NOMO-1 treated with DMSO at 0.1 percent for 48 hours (cell line): ENCODE results near the gene AASDH.

Experiments
- DNase-seq: peaks from one replicate; lab custom pipeline; 2025; ENCODE audit not compliant: unreplicated experiment; lab: John Stamatoyannopoulos, UW

AASDH gene

DNA sequence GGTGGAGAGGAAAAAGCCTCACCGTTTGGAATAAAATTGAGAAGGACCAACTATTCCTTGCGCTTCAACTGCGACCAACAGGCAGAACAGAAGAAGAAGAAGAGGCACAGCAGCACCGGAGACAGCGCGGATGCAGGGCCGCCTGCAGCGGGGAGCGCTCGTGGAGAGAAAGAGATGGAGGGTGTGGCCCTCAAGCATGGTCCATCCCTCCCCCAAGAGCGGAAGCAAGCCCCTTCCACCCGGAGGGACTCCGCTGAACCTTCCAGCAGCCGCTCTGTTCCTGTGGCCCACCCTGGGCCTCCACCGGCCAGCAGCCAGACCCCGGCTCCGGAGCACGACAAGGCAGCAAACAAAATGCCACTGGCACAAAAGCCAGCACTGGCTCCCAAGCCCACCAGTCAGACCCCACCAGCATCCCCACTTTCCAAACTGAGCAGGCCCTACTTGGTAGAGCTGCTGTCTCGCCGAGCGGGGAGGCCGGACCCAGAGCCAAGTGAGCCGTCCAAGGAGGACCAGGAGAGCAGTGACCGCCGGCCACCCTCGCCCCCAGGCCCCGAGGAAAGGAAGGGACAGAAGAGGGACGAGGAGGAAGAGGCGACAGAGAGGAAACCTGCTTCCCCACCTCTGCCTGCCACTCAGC is 71.2 kb downstream of the AASDH start:
- DNase-seq: no peak

DNA sequence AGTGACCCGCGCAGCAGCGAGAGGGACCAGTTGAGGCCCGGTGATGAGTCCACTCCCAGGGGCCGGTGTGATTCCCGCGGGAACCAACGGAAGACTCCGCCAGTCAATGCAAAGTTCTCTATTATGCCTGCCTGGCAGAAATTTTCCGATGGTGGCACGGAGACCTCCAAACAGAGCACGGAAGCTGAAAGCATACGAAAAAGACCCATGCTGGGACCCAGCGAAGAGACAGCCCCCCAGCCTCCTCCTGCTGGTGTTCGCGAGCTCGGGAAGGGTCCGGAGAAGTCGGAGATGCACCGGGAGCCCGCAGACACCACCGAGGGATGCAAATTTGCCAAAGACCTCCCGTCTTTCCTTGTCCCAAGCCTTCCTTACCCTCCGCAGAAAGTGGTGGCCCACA is 71.7 kb downstream of the AASDH start:
- DNase-seq: no peak

DNA sequence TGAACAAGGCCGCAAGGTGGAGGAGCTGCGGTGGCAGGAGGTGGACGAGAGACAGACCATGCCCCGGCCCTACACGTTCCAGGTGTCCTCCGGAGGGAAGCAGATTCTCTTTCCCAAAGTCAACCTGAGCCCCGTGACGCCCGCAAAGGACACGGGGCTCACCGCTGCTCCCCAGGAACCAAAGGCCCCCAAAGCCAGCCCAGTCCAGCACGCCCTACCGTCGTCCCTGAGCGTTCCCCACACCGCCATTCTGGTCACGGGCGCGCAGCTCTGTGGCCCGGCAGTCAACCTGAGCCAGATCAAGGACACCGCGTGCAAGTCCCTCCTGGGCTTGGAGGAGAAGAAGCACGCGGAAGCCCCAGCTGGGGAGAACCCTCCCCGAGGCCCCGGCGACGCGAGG is 72.2 kb downstream of the AASDH start:
- DNase-seq: no peak

DNA sequence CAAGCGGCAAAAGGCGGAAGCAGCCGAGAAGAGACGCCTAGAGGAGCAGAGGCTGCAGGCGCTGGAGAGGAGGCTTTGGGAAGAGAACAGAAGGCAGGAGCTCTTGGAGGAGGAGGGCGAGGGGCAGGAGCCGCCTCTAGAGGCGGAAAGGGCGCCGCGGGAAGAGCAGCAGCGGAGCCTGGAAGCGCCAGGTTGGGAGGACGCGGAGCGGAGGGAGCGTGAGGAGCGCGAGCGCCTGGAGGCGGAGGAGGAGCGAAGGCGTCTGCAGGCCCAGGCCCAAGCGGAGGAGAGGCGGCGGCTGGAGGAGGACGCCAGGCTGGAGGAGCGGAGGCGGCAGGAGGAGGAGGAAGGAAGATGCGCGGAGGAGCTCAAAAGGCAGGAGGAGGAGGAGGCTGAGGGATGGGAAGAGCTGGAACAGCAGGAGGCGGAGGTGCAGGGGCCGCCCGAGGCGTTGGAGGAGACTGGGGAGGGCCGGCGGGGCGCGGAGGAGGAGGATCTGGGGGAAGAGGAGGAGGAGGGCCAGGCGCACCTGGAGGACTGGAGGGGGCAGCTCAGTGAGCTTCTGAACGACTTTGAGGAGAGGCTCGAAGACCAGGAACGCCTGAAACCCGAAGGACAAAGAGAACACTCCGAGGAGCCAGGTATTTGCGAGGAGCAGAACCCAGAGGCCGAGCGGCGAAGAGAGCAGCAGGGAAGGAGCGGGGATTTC is 72.9 kb downstream of the AASDH start:
- no peak for DNase-seq

DNA sequence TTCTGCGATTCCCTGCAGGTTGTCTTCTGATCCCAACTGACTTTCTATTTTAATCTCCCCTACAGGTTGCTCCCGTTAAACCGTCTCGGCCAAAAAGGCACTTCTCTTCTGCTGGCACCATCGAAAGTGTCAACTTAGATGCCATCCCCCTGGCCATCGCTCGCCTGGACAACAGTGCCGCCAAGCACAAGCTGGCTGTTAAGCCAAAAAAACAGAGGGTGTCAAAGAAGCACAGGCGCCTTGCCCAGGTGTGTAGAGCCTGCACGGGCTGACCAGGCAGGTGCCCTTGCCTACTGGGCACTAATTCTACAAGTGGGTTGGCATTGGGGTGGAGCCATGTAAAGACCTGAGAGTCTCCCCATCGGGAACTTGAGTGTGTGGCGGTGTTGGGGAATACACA is 74.2 kb downstream of the AASDH start:
- DNase-seq: no peak

DNA sequence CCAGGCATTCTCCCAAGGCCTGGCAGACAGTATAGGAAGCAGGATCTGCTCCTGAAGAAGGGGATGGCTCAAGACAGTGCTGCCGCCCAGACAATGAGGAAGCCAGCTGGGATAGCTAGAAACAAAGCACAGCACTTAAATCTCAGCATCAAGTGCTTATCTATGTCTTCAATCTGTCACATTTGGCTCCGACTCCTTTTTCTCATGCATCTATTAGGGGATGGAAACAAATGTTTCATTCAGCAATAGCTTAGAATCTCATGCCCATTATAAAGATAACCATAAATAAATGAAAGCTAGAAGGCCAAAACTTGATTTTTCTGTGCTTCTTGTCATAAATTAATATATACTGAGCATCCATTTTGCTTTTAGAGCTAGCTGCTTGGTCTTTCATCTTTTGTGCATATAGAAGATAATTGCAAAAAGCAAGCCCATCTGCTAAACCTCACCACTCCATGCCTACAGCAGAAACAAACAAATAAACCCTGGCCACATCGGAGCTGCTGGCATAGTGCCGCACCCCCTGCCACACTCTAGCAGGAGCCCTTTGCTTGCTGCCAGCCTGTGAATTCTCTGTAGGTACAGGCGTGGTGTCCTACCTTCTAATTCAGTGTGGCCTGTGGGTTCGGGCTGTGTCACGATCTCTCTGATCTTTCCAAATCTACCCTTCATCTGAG is 75.9 kb downstream of the AASDH start:
- DNase-seq: no peak

DNA sequence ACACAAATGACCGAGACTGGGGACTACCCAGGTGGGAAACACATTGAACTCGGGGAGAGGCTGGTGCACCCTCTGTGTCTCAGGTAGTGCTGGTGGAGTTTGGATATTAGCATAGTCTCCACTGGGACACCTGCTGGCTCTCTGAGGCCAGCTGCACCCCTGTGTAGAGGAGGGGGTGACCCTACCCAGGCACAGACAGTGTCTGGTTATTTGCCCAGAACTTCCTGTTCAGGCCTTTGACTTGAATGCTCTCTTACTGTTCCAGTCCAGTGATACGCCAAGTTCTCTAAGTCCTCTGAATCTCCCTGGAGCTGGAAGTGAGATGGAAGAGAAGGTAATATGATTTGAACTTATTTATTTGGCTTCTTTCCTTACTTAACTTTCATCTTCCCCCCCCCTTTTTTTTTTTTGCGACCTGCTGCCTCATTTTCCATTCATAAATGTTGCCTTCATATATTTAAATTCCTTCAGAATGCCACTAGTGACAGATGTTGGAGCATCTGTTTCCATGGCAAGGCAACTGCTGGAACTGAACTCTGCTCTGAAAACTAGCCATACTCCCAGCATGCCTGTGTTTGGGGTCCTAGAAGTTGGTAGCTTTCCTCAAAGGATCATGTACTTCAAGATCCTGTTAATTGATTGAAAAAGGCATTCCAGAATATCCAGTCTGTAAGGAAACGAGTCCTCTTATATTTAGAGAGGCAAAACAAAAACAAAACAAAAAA is 76.7 kb downstream of the AASDH start:
- DNase-seq: no peak

DNA sequence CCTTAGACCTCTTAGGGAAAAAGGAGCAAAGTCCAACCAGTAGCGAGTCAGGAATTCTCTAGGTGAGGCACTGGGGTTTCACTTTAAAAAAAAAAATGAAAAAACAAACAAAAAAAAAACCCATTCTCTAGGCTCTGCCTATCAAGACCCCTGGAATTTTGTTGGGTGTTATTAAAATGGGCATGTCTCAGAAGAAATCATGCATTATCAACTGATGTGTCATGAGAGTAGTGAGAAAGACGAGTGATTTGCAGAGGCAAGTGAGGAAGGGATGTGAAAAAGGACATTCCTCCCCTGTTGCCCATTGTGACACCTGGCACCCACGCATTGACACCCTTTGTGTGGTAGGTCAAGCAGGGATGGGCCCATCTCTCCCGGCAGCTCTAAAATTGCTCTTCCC is 78.9 kb downstream of the AASDH start:
- DNase-seq: no peak

DNA sequence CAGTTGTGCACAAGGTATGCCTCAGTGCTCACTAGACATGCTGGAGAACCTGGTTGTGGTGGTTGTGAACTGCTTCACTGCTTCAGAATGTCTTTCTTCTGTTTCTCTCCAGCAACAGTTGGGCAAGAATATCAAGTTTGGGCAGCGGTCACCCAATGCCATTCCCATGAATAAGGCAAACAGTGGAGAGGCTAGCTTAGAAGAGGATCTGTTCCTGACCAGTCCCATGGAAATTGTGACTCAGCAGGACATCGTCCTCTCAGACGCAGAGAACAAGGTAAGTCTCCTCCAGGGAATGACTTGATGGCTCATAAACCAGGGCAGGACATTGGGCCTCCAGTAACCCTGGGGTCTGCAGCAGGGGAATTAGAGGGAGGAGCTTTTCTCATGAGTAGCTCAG is 79.9 kb downstream of the AASDH start:
- no peak for DNase-seq

DNA sequence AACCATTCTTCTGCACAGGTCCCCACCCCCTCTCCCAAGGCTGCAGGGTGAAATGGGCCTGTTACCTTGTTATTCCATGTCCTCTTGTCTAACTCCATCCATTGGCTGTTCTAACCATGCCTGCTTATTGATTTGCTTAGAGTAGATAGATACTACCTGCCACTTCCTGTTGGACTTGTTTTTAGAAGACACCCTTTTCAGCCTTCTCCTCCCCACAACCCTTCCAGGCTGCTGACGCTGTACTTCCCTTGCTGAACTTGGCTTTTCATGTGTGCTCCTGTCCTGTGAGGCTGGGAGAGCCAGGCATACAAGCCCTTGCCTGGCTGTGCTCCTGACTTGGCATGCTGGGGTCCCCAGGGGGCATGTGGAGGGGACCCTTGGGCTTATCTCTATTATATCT is 81.9 kb downstream of the AASDH start:
- no peak for DNase-seq

DNA sequence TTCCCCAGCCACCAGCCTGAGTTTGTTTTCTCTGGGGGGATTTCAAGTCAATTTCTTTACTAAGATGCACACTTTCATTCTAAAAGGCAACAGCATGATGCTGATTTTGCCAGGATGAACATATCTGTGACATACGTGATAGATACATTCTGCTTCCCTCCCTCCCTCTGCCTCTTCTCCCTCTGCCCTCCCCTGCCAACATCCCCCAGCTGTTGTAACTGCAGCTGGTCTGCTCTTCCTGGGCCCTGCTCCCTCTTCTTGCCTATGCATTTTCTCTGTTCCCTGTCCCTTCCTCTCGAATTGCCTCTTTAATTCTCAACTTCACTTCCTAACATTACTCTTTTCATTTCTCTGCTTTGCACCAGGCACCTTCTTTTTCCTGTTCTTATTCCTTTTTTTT is 83.4 kb downstream of the AASDH start:
- no peak for DNase-seq

DNA sequence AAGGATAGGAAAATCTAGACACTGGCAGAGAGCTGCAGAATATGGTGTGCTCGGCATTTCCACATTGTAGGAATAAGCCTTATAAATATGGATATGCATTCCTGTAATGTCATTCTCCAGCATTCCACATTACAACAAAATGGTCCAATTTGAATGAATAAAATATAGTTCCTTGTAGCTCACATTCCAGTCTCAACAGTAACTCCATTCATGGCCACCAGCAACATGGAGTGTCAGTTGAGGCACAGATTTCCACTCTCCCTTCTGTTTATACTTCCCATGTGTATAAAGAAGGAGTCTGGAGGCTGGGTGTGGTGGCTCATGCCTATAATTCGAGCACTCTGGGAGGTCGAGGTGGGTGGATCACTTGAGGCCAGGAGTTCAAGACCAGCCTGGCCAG is 84.5 kb downstream of the AASDH start:
- no peak for DNase-seq

DNA sequence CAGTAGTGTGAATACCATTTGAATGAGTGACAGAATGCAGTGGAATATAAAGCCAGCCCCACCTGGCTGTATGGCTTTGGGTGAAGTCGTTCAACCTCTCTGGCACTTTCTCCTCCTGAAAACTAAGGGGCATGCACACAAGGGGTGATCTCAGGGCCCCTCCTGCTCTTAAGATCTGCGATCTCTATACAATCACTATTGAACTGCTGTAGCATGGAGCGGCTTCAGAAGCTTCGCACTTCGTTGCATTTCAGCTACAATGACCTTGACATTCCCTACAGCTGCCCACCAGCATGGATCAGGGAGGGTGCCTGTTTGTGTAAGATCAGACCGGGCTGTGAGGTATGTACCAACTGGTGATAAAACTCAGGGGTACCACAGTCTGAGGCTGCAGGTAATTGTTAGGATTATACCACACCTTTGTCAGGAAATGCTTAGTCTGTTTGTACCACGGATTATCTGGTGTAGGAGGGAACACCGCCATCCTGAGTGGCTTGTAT is 85.2 kb downstream of the AASDH start:
- no peak for DNase-seq

DNA sequence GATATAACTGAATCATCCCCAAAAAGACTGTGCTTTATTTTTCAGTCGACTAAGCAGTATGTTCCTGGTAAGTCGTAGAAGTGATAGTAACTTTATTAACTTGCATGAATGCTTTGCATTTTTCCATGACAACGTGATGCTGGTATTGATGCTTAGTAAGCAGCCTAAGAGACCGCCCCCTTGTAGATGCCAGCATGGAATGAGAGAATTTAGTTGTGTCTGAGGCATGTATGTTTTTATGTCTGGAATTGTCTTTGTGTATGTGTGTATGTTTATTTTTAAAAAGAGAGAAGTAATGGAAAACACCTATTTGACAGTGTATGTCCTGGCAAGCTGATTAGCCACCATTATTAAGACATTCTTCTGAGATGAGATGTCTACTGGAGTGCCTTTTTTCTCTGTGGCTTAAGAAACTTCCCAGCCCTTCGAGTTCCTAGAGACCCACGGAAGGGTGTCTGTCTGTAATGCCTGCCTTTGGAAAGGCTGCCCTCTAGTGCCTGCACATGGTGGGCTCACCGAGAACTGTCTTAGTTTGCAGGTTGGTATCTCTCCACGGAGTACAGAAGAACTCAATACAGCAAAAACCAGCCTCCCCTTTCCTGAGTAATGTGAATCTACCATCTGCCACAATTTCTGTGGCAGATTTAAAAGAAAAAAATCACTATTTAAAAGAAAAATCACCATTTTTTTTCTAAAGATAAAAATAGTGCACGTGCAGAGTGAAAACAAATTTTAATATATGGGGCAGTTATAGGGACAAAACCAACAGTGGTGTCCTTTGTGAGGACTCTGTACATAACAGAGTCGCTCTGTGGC is 85.9 kb downstream of the AASDH start:
- peak; percentile 60 for DNase-seq

DNA sequence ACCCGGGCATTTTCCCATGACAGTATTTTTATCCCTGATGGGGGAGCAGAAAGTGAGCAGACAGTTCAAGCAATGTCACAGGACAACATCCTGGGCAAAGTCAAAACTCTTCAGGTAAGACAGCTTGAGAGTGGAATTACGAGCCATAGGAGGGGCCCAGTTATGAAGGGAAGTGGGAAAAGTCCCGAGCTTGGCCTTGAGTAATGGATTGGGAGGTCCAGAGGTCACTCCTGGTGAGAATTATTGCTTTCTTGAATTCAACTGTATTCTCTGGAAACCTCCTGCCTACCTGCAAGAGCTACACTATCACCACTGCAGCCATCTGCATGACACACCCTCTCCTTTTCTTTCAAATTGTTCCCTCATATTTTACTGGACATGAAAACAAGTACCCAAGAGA is 89.1 kb downstream of the AASDH start:
- DNase-seq: no peak

DNA sequence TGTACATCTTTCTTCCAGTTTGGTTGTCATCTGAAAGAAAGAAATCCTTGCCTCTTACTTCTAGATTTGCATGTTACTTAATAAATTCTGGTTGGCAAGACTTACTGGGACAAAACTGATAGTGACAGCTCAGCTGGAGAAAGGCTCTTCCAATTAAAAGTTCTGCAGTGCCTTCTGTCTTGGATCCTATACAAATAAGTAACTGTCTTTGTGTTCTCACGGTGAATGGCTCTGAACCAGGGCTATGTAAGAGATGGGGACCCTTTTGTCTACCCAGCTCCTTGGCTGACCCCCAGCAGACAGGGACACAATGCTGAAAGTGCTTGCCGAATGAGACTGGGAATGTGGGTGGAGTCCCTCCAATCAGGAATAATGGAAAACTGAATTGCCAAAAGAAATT is 89.5 kb downstream of the AASDH start:
- no peak for DNase-seq

DNA sequence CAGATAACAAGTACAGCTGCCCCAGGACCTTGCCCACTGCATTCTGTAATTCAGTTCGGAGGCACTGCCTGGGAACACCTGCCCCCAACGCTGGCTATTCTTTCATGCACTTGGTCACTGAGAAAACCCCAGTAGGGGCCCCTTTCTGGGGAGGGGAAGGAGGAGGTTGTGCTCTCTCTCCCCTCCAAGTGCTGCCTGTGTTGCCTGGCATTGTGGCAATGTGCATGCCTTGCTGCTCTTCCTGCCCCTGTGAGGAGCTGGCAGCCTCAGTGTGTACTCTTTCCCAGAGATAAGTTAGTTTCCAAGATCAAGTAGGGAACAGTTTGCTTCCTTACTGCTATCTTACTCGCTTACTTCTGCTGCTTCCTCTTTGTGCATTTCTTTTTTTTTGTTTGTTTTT is 90.8 kb downstream of the AASDH start:
- DNase-seq: peak; percentile 4

DNA sequence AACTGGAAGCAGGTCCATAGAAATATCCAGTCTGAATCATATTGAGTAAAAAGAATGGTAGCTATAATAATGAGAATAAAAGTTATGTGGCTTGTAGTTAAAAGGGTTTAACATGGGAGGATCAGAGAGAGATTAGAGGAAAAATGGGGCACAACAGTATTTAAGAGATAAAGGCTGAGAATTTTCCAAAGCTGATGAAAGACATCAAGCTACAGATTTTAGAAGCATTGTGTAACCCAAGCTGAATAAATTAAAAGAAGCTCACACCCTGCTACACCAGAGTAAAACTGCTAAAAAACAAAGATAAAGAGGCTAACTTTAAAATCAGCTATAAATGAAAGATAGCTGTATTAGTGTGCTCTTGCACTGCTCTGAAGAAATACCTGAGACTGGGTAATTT is 94.2 kb downstream of the AASDH start:
- no peak for DNase-seq

DNA sequence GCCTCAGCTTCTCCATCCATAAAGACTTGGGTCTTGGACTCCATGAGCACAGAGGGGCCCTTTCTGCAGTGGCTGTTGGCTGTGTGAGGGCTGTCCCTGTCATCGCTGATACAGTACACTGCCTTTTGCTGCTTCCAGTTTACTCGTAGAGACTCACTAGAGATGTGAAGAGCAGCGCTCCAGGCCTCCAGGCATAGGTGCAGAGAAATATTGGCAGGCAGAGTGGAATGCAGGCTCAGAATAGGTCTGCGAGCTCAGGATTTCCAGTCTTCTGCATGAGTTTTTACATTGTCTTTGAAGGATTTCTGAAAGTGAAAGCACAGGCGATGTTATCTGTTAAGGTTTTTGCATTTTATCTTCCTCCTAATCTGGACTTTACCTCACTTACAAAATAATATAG is 97.4 kb downstream of the AASDH start:
- no peak for DNase-seq

DNA sequence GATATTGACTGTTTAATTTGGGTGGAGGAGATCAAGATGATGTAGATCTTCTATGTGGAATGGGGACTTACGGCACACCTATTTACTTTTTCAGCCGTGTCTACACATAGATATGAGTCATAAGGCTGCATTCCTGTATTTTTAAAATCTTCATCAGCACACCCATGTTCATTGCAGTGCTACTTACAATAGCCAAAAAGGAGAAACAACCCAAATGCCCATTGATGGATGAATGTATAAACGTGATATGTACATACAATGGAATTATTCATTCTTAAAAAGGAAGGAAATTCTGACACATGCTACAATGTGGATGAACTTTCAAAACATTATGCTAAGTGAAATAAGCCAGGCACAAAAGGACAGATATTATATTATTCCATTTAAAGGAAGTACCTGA is 98.6 kb downstream of the AASDH start:
- no peak for DNase-seq
